ENCODE data around the gene SNX5.

GRCh38 chr20:17939622-17940223, 28.9 kb downstream of the SNX5 start:
- TF ChIP-seq POLR2A (IDR thresholded peaks at IDR 0.05) (no peak), CTCF (IDR thresholded peaks at IDR 0.05 in 4 of 5, conservative IDR thresholded peaks at IDR 0.05 in 1 of 5) (no peak)

All from gastrocnemius medialis (tissue), 4 donors.